GM12874 (cell line): ENCODE measurements around the gene ASIC2.

ENCODE experiments used
- CTCF ChIP-seq: IDR thresholded peaks from 2 replicates; pipeline ENCODE4 v1.5.1; 2011; ENCODE audit warnings: low read depth, mild to moderate bottlenecking, control low read depth, low read length, moderate library complexity; ENCODE audit not compliant: insufficient read depth

Gene ASIC2

GRCh38 chr17:33299115-33299514, 6.0 kb upstream of the ASIC2 start:
- TF ChIP-seq CTCF, result 0 out of 2 replicates have a peak, but pooled peaks have one; percentile 3

- TF ChIP-seq CTCF, result no peak
These were observed 4.5 kb upstream of the ASIC2 start for GRCh38 chr17:33297643-33298042.

GRCh38 chr17:33294994-33295393, 1.9 kb upstream of the ASIC2 start:
- TF ChIP-seq CTCF, result no peak

- TF ChIP-seq CTCF, result peak; percentile 27; the same call in 1 of the 2 replicates
These were observed 704 bp downstream of the ASIC2 start for GRCh38 chr17:33292201-33292980.

GRCh38 chr17:33291248-33292200, 1.6 kb downstream of the ASIC2 start:
- TF ChIP-seq CTCF, result no peak

GRCh38 chr17:33290253-33290652, 2.8 kb downstream of the ASIC2 start:
- TF ChIP-seq CTCF, result no peak

- TF ChIP-seq CTCF, result no peak
These were observed 4.1 kb downstream of the ASIC2 start for GRCh38 chr17:33288954-33289353.
